HG03460 (cell line): ENCODE measurements around the gene ACVR1C.
"Not testable (repeated sequence)": the region's sequence is repeated elsewhere in the genome, so short reads cannot be mapped to it uniquely, and the experiment has no call there.

Experiments used
- ATAC-seq: cut with Tn5 transposase; IDR thresholded peaks from one replicate; pipeline ENCODE4 v1.9.1; 2021; ENCODE audit not compliant: unreplicated experiment

ACVR1C gene

DNA sequence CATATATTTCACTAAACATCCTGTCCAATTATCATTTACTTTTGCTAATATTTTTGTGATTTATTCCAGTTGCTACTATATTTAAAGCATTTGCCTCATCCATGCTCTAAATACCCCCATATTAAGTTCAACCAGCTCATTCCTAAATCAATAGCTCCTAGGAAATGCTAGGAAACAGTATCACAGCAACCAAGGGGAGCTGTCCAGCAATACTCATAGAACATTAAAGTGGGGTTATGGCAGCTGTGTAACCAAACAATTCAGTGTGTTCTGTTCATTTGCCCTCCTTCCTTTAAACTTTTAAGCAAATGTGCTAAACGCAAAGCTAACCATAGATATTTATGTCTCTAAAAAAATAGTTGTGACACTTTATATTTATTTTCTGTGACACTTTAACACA is 41.1 kb downstream of the ACVR1C start:
- no peak for ATAC-seq

DNA sequence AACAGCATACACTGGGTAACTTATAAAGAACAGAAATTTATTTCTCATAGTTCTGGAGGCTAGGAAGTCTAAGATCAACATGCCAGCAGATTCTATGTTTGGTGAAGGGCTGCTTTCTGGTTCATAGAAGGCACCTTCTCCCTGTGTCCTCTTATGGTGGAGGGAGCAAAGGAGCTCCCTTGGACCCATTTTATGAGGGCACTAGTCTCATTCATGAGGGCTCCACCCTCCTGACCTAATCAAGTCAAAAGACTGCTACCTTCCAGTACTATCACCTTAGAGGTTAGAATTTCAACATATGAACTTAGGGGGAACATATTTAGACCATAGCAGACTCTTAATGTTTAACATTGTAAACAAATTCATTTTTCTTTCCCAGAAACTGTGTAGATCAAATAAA is 54.5 kb downstream of the ACVR1C start:
- no peak for ATAC-seq

DNA sequence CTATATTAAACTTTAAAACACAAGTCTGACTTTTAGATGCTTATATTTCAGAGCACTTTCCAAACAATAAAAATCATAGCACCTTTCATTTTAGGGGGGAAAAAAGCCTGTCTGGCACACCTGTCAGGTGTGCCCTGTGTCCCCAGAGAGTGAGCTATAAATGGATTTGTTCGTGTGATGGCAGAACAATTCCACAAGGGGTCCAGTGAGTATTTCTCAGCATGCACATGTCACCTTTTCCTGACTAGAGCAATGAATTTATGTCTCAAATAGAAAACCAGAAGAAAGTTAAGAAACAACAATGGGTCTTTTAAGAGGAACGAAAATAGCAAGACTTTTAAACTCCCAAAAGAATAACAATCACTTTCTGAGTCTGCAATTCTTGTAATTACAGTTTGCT is 55.9 kb downstream of the ACVR1C start:
- no peak for ATAC-seq

GRCh38 chr2:157566623-157567022 is 62.0 kb downstream of the ACVR1C start:
- ATAC-seq, result not testable (repeated sequence)

DNA sequence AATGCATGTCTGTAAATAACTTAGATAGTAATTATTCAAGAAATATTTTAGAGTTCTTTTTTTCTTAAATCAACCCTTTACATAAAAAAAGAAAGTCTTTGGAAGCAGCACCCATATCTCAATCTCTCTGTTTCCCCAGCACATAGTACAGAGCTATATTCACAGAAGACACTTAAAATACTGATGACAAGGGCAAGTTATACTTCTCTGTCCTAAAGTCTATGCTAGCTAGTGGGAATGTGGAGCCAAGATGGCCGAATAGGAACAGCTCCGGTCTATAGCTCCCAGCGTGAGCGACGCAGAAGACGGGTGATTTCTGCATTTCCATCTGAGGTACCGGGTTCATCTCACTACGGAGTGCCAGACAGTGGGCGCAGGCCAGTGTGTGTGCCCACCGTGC is 62.6 kb downstream of the ACVR1C start:
- ATAC-seq, result not testable (repeated sequence)

DNA sequence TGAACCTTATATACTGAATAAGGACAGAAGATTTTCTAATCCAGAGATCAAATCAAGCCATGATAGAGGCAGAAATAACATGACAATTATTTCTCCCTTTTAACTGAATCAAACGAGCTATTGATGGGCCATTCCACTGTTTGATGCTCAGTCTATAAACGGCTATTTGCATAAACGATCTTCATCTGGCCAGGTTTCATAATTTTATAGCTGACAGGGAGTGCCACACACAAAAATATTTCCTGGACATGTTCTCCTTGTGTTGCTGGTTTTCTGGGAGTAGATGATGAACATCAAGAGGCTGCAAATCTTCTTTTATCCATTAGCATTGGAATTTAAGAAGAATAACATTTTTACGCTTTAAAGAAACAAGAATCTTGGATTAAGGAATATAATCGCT is 63.1 kb downstream of the ACVR1C start:
- no peak for ATAC-seq

DNA sequence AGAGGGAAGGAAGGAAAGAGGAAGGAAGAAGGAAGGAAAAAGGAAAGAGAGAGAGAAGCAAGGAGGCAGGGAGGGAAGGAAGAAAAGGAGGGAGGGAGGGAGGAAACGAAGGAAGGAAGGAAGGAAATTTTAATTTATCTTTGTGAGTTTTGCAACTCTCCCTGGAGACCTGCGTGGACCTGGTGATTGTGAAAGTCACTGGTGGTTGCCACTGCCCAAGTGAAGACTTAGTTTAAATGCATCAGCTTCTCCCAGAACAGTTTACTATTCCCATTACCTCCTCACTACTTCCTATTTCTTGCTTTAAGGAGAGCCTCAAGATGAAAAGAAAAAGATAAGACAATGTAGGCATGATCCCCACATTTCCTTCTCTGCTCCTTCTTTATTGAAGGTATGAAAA is 68.8 kb downstream of the ACVR1C start:
- ATAC-seq, result no peak

DNA sequence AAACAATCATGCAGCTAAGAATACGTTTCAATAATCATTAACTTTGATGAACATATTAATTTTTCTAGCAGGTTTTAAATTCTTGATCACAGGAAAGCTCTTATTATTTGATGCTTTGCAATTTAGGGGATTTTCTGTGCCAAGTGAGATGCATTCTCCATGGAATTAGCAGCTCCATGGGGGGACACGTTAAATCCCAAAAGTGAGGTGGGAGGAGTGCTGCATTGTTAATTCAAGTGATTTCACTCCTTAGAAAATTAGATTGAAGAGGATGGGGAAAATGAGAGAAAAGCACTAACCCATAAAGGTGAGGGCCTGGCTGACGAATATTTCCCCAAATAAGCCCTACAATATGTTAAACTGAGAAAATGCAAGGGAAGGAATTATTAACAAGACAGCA is 69.2 kb downstream of the ACVR1C start:
- ATAC-seq, result no peak

DNA sequence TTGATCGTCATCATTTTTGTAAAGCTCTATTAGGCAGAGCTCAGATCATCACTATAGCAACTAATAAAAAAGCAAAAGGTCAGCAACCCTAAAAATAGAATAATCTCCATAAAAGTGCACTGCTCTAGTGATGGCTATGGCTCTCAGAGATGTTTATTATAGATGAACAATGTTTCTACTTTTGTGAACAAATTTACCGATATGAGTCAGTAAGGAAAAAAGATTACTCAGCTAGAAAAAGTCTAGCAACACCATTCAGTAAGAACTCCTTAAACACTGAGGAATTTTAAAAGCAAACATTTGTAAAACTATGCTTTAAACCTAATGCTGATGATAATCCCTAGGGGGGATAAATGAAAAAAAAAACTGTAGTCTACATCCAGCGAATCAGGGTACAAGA is 69.6 kb downstream of the ACVR1C start:
- ATAC-seq, result no peak

GRCh38 chr2:157557770-157558169 is 70.9 kb downstream of the ACVR1C start:
- ATAC-seq, result no peak

DNA sequence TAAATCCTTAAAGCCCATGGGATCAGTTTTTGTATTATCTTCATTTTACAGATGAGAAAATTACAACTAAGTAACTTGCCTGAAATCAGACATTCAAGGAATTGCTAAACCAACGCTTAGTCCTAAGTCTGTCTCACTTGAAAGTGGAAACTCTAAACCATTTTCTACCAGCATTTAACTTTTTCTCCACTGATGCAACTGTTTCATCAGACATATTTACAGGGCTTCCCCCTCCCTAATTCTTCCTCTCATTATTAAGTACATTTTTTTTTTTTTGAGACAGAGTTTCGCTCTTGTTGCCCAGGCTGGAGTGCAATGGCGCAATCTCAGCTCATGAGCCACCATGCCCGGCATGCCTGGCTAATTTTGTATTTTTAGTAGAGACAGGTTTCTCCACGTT is 88.6 kb downstream of the ACVR1C start:
- ATAC-seq, result no peak

- ATAC-seq, result no peak
Observed at GRCh38 chr2:157538064-157538463, 90.6 kb downstream of the ACVR1C start.

DNA sequence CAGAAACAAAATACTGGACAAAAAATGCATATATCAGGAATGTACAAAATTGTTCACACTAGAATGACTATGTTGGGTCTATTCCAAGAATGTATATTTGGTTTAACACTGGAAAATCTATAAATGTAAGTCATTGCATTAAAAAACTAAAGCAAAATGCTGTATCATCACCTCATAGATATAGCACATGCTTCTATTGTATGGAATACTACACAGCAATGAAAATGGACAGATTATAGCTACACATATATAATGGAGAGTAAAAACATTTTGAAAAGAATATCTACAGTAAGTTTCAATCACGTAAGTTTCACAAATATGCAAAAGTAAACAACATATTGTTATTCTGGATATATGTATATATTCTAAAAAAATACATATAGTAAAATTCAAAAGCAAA is 91.8 kb downstream of the ACVR1C start:
- ATAC-seq, result no peak

DNA sequence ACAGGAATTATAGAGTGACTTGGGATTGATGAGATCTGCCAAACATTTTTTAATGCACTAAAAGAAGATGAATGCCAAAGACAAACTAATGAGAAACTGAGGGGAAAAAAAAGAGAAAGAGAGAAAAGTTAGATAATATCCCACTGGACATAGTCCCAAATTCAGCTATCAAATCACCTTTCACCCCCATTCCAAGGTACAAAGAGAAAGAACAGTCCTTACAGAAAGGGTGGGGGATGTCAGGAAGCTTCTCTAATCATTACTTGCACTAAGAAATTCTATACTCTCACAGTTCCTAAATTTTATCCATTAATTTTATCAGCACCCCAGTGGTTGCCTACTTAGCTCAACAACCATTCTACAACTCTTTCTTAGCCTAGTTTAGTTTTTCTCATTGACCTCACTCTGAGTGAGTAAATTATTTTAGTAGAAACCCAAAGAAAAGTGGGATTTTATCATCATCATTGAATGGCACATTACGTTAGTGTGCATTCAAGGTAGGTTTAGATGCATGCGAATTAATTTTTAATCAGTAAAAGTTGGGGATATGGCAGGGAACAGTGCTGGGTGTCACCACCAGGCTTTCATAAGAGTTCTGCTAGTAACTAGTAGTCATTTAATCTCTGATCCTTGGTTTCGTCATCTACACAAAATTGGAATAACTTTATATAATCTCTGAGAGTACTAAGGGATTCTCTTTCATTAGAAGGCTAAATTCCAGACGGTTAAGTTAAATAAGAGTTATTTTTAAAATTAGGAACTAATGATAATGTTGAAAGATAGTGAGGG is 99.5 kb downstream of the ACVR1C start:
- ATAC-seq, result no peak

- no peak for ATAC-seq
Observed at GRCh38 chr2:157526070-157526469, 102.6 kb downstream of the ACVR1C start.

- ATAC-seq, result no peak
Observed at GRCh38 chr2:157523270-157524247, 105.1 kb downstream of the ACVR1C start.

DNA sequence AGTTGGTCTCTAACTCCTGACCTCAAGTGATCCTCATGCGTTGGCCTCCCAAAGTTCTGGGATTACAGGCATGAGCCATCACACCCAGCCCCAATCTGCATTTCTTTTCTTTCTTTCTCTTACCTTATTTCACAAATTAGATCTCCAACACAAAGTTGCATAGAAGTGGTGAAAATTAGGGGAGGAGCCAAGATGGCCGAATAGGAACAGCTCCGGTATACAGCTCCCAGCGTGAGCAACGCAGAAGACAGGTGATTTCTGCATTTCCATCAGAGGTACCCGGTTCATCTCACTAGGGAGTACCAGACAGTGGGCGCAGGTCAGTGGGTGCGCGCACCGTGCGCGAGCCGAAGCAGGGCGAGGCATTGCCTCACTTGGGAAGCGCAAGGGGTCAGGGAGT is 113.7 kb downstream of the ACVR1C start:
- ATAC-seq, result not testable (repeated sequence)

DNA sequence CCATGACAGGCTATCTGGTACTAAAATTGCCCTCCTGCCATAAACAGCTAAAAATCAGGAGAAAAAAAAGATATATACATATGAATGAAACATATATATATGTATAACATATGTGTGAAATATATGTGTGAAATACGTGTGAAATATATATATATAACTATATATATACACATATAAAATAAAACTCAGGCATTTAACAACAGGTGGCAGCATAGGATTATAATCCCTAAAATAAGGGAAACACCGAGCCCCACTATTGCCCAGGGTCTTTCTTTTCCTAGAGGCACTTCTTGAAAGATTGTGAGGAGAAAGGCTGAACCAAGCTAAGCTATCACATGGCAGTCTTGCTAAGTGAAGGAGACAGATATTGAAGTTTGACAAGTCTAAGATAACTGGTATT is 118.9 kb downstream of the ACVR1C start:
- ATAC-seq, result no peak

GRCh38 chr2:157508676-157509075 is 120.0 kb downstream of the ACVR1C start:
- no peak for ATAC-seq

DNA sequence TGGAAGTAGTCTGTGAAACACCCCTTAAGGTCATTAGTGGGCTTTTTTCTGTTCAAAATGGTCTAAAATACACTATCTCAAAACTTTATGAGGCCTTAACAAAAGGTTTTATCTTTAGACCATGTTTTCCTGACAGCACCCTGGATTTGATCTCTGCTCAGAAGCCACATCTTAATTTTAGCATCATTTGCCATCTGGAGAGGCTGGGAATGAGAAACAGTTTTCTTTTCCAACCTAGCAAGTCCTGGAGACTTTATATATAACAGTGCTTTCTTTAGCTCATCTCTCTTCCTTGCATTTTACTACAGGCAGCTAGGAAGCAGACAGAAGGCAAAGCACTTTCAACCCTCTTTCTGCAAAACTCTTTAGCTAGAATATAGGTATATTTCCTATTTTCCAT is 122.1 kb downstream of the ACVR1C start:
- no peak for ATAC-seq

- ATAC-seq, result no peak
Observed at GRCh38 chr2:157504623-157505022, 124.0 kb downstream of the ACVR1C start.

- ATAC-seq, result no peak
Observed at GRCh38 chr2:157501026-157501425, 127.6 kb downstream of the ACVR1C start.
